ENCODE results near the gene TRAPPC12.

DNA sequence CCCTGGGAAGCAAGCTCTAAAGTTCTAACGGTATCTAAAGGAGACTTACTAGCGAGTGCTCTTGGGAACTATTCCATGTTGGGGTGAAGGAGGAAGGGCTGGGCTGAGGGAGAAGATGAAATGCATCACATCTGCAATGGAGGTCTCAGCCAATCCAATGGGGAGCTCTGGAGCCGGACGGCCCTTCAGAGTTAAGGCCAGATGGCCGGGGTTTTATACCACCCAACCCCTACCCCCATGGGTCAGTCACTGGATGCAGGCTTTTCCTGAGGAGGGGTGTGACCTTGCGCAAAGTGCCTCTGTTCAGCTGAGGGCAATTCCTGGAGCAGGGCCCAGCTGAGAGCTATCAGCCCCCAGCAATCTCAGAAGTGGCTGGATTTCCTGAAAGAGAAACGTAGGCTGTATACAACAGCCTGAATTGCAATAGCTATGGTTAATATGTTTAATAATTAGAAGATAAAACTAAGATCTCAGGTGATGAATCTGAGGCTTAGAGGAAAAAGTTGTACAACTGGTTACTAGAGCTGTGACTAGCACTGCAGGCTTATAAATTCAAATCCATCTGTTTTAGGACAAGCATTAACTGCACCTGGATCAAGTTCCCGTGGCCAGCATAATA, 23.4 kb upstream of the TRAPPC12 start:
- TF ChIP-seq, protein P1, sequence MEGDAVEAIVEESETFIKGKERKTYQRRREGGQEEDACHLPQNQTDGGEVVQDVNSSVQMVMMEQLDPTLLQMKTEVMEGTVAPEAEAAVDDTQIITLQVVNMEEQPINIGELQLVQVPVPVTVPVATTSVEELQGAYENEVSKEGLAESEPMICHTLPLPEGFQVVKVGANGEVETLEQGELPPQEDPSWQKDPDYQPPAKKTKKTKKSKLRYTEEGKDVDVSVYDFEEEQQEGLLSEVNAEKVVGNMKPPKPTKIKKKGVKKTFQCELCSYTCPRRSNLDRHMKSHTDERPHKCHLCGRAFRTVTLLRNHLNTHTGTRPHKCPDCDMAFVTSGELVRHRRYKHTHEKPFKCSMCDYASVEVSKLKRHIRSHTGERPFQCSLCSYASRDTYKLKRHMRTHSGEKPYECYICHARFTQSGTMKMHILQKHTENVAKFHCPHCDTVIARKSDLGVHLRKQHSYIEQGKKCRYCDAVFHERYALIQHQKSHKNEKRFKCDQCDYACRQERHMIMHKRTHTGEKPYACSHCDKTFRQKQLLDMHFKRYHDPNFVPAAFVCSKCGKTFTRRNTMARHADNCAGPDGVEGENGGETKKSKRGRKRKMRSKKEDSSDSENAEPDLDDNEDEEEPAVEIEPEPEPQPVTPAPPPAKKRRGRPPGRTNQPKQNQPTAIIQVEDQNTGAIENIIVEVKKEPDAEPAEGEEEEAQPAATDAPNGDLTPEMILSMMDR (IDR thresholded peaks at IDR 0.05), result no peak
- TF ChIP-seq EP300 (IDR thresholded peaks at IDR 0.05) (no peak), POLR2A (IDR thresholded peaks at IDR 0.05) (no peak)
